HG03558 (cell line): Measurements from ENCODE around the gene GAB1.
A peak's percentile ranks its signal among the peaks of the same experiment; 100 is the strongest.

Source experiments
- ATAC-seq: cut with Tn5 transposase; IDR thresholded peaks from one replicate; pipeline ENCODE4 v1.9.1; 2021; ENCODE audit warnings: moderate number of reproducible peaks; ENCODE audit not compliant: unreplicated experiment; ENCODE audit errors: extremely low read depth

The GAB1 gene

DNA sequence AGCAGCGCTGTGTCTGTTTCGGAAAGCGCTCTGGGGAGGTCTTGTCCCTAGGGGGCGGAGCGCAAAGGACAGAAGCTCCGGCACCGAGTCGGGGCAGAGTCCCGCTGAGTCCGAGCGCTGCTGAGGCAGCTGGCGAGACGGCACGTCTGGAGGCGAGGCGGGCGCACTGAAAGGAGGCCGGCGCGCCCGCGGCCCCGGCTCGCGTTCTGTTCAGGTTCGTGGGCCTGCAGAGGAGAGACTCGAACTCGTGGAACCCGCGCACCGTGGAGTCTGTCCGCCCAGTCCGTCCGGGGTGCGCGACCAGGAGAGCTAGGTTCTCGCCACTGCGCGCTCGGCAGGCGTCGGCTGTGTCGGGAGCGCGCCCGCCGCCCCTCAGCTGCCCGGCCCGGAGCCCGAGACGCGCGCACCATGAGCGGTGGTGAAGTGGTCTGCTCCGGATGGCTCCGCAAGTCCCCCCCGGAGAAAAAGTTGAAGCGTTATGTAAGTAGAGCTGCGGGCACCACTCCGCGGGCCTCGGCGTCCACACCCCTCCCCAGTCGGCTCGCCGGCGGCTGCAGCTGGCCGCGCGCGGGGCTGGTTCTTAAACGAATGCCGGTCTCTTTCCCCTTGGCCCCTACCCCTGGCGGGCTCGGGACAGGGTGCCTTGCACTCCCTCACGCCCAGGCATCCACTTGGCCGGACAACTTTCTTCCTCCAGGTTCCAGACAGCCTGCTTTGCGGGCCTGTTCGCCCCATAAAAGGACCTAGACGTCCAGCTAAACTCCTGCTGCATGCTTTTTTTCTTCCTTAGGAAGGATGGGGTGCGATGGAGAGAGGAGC is at the start of gene GAB1:
Gene GAB1 (plus strand): TSS at position 96 of the 819 bp plus-strand sequence. CDS start 313 bp downstream, at position 409.
- ATAC-seq = peak; percentile 38

DNA sequence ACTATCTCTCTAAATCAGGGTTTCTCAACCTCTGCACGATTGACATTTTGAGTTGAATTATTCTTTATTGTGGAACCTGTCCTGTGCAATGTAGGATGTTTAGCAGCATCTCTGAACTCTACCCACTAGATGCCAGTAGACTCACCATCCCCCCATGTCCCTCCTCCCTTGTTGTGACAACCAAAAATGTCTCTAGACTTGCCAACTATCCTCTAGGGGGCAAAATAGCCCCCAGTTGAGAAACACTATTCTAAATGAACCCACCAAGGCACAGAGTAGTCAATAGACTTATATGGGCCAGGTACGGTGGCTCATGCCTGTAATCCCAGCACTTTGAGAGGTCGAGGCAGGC is 49.1 kb upstream of the GAB1 start:
- ATAC-seq = no peak

DNA sequence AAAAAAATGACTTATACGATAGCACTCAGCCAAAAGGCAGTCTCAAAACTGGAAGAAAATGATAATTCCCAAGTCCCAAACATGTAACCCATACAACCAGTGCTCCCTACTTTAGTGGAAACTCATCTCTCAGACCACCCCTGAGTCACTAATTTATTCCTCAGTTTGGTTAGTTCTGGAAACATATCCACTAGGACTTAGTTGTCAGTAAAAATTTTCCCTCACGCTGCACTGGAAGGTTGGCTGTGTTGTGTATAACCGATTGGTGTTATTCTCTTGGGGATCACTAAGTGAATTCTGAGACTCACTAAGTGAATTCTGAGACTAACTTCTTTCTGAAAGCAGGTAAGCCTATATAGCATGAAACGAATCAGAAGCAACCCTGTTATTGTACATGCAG is 48.5 kb upstream of the GAB1 start:
- no peak for ATAC-seq

- no peak for ATAC-seq
These were observed 47.3 kb upstream of the GAB1 start for GRCh38 chr4:143289370-143289769.

- ATAC-seq = no peak
These were observed 45.4 kb upstream of the GAB1 start for GRCh38 chr4:143291314-143291713.

DNA sequence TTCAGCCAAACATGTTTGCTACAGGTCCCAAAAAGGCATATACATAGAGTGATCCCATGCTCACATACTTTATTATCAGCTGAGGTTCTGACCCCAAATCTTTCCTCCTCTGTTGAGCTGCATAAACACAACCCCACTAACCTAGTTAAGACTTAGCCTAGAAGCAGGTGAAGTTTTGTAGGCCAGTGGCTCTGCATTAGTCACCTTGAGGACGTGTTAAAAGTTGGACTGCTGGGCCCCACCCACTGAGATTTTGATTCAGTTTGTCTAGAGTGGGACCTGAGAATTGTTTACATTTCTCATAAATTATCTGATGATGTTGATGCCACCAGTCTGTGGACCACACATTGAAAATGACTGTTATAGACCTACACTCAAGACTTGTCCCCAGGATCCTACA is 43.8 kb upstream of the GAB1 start:
- no peak for ATAC-seq

DNA sequence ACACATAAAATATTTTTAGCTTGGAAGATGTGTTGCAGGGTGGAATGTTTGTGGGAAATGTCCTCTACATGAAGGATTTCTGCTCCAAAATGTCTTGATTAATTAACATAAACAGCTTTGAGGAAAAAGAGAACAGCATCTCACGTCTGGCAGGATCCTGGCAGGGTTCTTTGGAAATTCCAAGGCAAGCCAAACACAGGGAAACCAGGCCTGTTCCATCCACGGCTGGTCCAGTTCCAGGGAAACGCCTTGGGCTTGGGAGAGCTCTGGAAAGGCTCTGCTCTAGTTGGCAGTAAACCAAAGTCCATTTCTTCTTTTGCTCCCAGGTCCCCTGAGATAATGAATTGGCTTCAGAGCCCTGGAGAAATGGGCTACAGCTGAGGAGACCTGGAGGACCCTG is 42.4 kb upstream of the GAB1 start:
- ATAC-seq = no peak

DNA sequence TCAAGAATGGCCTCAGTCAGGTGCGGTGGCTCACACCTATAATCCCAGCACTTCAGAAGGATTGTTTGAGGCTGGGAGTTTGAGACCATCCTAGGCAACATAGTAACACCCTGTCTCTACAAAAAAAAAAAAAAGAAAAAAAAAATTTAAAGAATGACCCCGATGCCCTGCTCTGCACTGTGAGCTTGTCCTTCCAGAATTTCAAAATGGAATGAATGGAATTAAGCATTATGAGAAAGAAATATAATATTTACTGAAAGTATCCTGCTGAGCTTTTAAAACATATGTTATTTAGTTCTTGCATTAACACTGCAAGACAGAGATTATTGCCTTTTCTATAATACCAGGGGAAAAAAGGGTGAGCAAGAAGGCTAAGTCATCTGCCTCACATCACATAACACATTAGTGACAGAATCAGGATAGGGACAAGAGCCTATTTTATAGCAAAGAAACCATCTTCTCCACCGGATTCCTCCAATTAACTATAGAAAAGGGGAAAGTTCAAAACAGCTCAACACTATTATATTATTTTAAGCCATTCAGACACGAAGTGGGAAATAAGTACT is 41.9 kb upstream of the GAB1 start:
- no peak for ATAC-seq

DNA sequence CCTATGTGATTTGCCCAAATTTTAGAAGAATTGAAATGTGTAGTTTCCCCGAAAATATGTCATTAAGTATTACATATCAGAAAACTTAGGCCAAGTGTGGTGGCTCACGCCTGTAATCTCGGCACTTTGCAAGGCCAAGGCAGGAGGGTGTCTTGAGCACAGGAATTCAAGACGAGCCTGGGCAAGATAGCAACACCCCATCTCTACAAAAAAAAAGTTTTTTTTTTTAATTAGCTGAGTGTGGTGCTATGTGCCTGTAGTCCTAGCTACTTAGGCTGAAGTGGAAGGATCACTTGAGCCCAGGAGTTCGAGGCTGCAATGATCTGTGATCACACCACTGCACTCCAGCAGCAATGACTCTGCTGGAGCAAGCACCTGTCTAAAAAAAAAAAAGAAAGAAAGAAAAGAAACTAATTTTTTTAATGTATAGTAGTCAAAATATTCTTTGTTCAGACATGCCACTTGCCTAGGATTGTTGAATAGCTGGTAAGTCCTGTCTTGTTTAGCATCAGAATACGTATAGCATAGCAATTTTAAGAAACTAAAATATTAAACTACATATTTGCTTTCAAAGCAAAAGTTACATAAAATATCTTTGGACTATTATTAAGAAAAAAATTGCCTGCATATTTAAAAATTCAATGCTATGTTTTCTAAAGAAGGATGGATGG is 40.1 kb upstream of the GAB1 start:
- no peak for ATAC-seq

DNA sequence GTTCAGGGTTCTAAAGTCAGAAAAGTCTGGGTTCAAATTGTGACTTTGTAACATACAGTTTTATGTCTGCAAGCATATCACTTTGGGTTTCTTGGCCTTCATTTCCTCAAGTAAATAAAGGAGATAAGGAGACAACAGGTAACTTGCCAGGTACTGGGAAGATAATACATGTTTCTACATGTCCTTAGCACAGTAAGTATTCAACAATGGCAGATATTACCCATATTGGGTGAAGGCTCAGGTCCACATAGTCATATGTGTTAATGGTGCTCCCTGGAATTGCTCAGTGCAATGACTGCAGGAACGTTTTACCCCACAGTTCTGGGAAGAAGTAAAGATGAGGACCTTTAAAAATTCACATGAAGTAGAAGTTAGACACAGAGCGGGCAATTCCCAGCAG is 35.8 kb upstream of the GAB1 start:
- no peak for ATAC-seq

- ATAC-seq = no peak
These were observed 34.1 kb upstream of the GAB1 start for GRCh38 chr4:143302536-143302935.

DNA sequence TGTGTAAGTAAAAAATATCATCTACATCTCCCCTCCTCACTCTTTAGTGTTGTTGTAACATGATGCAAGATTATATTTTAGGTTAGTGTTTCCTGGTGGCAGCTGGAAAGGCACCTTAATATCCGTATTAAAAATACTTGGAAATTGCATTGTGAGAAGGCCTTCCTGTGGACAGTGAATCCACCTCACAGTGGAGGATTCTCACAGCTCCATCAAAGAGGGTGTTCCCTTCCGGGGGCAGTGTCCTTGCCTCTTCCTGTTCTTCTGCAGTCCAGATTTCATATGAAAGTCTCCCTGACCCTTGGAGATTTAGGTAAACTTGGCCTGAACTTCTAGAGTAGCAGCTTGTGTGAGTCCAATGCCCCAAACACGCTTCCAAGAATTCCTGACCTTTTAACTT is 29.9 kb upstream of the GAB1 start:
- no peak for ATAC-seq

DNA sequence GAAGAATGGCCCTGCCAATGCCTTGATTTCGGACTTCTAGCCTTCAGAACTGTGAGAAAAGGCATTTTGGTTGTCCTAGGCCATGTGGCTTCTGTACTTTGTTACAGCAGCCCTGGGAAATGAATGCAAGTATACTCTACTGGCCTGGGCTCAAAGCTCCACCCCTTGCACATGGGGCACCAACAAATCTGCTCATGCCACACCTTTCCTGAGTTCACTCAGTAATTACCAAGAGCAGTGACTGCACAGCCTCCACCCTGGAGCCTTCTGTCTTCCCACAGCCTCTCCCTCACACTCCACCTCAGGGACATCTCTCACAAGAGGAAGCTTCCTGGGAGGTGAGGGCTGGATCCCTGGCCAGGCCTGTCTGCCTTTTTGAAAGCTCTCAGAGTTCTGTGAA is 29.1 kb upstream of the GAB1 start:
- no peak for ATAC-seq

GRCh38 chr4:143308377-143308776 is 28.3 kb upstream of the GAB1 start:
- no peak for ATAC-seq

DNA sequence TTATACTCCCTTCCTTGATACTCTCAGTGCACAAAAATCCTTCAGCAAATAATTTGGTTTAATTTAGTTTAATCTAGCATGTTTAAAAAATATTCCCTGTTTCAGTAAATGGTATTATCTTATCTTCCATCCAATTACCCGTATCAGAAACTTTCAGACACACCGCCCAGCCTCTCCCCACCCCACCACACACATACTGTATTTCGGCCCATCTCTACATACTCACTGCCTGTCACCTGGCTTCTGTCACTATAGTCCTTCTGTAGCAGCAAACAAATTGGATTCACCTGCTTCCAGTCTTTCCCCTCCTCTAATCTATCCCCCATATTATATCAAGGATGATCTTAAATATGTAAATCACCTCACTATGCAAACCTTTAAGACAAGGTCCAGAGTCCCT is 24.8 kb upstream of the GAB1 start:
- no peak for ATAC-seq

- ATAC-seq = no peak
These were observed 23.2 kb upstream of the GAB1 start for GRCh38 chr4:143313521-143313920.

- ATAC-seq = no peak
These were observed 22.7 kb upstream of the GAB1 start for GRCh38 chr4:143313996-143314395.

GRCh38 chr4:143320113-143320512 is 16.6 kb upstream of the GAB1 start:
- no peak for ATAC-seq

- no peak for ATAC-seq
These were observed 9.9 kb upstream of the GAB1 start for GRCh38 chr4:143326735-143327134.

GRCh38 chr4:143329985-143330384 is 6.7 kb upstream of the GAB1 start:
- ATAC-seq = no peak

- ATAC-seq = peak; percentile 31
These were observed 496 bp upstream of the GAB1 start for GRCh38 chr4:143335979-143336780.
